ENCODE results near the gene CDC73.

DNA sequence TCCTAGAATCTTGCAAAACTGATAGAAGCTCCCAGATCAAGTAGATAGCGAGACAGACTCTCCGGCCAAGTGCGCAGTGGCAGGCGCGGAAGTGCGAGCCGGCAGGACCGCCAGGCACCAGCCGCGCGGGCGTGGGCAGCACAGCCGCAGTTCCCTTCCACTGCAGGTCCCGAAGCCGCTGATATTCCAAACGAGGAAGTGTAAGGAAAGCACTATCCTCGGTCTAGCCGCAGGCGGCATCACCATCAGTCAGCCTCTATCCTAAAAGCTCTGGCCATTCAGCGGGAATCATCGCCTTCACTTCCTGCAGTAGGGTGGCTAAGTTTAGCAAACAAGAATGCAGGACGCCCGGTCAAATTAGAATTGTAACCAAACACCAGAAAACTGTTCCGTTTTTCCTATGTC lies 17.3 kb upstream of the CDC73 start:
- peak; percentile 85 for TF ChIP-seq GATA2 (IDR thresholded peaks at IDR 0.05; ENCODE audit: low read depth, low read length)
- no peak for TF ChIP-seq GATA3 (IDR thresholded peaks at IDR 0.05; ENCODE audit: low read depth, low read length)
